GM19452 (cell line): ENCODE data around the gene SSTR5.

Experiments
- ATAC-seq: cut with Tn5 transposase; IDR thresholded peaks from one replicate; pipeline ENCODE4 v1.9.1; 2021; ENCODE audit not compliant: unreplicated experiment

The SSTR5 gene

GRCh38 chr16:1039762-1040161, 32.8 kb upstream of the SSTR5 start:
- no peak for ATAC-seq

DNA sequence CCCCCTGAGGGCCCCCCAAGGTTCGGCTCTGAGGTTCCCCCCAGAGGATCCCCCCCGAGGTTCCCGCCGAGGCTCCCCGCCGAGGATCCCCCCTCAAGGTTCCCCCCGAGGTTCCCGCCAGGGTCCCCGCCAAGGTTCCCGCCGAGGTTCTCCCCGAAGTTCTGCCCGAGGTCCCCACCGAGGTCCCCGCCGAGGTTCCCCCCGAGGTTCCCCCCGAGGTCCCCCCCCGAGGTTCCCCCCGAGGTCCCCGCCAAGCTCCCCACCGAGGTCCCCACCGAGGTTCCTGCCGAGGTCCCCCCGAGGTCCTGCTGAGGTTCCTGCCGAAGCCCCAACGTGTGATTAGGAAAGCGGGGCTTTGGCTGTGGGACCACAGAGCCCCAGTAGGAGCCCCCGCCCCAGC, 32.2 kb upstream of the SSTR5 start:
- ATAC-seq, result no peak

GRCh38 chr16:1042049-1042744, 30.4 kb upstream of the SSTR5 start:
- ATAC-seq, result no peak

- ATAC-seq, result no peak
These were observed 29.7 kb upstream of the SSTR5 start for GRCh38 chr16:1042866-1043265.

DNA sequence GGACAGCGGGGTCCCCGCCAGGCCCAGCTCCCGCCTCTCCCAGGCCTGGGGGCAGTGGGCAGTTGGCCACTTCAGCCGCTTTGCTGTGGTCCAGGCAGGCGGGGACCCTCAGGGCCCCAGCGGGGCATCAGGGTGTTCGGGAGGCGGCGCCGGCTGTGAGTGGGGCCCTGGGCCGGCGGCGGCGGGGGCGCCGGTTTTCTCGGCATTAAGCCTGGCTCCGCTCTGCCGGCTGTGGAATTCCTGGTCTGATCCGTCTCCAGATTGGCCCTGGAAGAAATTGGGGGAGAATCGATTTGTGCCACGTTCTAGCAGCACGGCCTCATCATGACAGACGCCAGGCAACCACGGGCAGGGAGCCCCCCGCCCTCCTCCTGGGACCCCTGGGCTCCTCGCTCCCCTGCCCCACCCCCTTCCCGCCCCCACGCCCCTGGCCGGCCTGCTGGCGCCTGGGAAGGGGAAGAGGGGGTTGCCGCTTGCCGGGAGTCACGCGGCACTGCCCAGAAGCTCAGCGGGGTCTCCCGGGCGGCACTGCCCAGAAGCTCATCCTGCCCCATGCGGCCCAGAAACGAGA, 28.6 kb upstream of the SSTR5 start:
- ATAC-seq, result no peak

DNA sequence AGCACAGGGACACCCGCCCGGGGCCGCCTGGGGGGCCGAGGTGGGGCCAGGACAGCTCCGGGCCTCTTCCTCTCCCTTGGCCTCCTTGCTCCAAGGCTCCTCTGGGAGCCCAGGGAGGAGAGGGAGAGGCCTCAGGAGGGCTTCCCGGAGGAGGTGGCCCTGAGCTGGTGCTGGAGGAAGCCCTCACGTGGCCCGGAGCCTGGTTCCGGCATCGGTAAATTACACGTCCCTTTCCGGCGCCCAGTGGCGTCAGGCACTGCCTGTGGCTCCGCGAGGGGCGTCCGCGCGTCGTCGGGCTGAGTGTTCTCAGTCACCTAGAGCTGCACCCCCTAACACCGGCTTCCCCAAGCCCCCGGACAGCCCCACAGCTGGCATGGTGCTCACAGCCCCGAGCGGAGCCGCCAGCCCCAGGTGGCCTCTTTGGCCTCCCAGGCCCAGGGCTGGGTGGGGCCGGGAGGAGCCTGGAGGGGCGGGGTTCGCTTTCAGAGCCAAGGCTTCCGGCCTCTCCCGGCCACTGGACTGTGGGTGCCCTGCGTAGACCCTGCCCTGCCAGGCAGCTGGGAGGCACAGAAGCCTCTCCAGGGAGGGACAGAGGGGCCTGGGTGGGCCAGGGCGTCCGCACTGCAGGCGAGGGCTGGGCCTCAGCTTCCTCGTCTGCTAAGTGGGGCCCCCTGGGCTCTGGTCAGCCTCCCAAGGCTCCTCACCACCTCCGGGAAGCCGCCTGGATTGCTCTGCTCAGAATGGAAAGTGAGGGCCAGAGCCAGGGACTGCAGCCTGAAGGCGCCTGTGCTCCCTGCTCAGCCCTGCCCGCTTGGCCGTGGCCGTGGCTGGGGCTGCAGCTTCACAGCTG, 27.9 kb upstream of the SSTR5 start:
- no peak for ATAC-seq

GRCh38 chr16:1045310-1045992, 27.1 kb upstream of the SSTR5 start:
- no peak for ATAC-seq

GRCh38 chr16:1045993-1046911, 26.3 kb upstream of the SSTR5 start:
- no peak for ATAC-seq

GRCh38 chr16:1047123-1047522, 25.4 kb upstream of the SSTR5 start:
- no peak for ATAC-seq

- ATAC-seq, result no peak
These were observed 24.7 kb upstream of the SSTR5 start for GRCh38 chr16:1047801-1048200.

GRCh38 chr16:1048442-1049112, 24.0 kb upstream of the SSTR5 start:
- ATAC-seq, result no peak

- ATAC-seq, result no peak
These were observed 23.2 kb upstream of the SSTR5 start for GRCh38 chr16:1049113-1049975.

DNA sequence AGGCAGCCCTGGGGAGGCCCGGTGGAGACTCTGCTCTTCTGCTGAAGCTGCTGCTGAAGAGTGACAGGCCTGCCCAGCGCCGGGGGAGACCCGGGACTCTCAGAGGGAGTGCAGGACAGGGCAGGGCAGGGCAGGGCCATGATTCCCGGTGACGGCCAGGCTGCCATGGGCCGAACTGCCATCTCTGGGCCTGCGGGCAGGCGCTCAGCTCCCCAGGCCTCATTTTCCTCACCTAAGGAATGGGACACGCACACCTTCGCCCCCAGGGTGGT, 22.6 kb upstream of the SSTR5 start:
- no peak for ATAC-seq

DNA sequence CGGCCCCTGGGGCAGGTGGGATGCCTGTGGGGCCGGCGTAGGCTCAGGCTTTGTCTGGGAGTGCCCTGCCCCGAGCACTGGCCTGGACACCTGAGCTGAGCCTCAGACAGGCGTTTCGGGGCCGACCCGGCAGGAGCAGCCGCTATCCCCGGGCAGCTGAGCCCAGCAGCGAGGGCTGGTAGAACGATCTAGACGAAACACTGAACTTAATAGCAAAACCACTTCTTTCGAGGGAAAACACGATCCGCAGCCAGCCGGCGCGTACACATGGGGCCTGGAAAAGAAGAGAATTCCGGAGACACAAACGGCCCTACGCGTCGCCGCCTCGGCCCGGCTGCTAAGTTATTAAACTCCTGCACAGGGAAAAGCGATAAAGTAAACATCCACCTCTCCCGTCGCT, 22.0 kb upstream of the SSTR5 start:
- no peak for ATAC-seq

DNA sequence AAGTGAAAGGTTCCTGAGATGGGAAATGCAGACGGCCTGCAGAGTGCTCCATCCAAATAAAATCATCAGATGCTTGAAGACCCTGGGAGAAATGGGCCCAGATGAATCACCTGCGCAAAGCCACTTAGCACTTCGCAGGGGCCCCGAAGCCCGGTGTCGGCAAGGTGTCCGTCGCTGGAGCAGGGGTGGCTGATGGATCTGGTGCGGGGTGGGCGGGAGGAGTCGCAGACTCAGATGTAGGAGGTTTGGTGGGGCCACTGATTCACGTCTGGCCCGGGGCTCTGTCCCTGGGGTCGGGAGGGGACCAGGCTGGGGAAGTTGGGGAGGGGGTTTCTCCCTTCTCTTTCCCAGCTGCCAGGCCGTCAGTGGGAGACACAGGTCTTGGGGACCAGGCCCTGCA, 21.6 kb upstream of the SSTR5 start:
- ATAC-seq, result no peak

DNA sequence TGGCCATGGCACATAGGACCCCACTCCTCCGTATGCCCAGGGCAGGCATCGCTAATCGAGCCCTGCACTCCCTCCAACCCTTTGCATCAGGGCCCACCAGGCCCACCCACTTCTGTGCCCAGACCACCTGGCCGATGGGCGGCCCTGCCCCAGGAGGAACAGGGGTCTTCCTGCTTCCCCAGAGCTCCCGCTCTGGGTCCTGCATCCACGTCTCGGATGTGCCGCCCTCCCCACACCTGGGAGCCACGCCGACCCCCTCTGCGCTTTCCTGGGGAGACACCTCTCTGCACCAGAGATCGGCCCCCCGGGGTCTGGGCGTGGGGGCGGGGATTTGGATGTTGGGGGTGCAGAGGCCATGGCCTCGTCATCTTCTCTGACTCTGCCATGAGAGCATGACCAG, 21.1 kb upstream of the SSTR5 start:
- no peak for ATAC-seq

- ATAC-seq, result no peak
These were observed 19.8 kb upstream of the SSTR5 start for GRCh38 chr16:1052721-1053120.

DNA sequence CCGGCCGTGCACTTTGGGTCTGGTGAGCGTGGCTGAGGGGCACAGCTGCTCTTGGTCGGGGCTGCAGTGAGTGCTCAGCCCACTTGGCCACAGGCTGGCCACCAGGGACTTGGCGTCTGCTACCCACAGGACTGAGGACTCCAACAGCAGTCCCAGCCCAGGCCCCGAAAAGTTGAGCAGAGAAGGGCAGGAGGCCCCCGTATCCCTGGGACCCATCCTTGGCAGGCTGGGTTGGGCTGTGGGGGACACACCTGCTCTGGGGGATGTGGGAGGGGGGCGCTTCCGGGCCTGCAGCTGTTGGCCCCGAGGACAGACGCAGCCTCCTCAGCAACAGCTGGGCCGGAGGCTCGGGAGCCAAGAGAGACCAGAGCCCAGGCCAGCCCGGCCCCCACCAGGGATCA, 19.4 kb upstream of the SSTR5 start:
- no peak for ATAC-seq

DNA sequence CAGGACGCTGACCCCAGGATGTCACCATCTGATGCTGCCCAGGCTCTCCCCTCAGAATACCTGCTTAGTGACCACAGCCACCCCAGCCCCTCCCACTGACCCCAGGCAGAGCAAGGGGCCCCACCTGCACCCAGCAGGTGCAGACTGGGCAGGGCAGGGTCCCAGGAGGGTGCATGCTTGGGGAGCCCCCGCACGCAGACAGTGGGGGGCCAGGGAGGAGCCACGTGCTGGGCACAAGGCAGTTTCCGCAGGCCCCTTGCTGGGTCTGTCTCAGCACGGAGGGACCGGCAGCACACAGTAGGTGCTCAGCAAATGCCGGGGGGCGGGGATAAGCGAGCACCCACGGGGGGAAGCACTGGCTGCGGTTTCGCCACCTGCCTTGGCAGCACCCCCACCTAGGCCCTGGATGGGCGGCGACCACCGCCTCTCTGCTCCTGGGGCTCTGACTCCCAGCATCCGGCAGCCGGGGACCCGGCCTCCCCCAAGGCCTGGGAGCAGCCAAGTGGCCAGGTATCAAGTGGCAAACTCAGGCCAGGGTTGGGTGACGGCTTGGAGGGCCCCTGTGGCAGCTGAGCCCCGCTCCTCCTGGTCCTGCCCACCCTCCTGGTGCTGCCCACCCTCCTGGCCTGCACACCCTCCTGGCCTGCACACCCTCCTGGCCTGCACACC, 18.7 kb upstream of the SSTR5 start:
- no peak for ATAC-seq
